ENCODE results near the gene PDE7B.

PDE7B gene

GRCh38 chr6:136158387-136158821 is 306.9 kb downstream of the PDE7B start:
- no peak for DNase-seq

- DNase-seq, result no peak
These were observed 307.5 kb downstream of the PDE7B start for GRCh38 chr6:136158971-136159370.

- no peak for DNase-seq
These were observed 308.7 kb downstream of the PDE7B start for GRCh38 chr6:136160250-136160649.

- no peak for DNase-seq
These were observed 310.4 kb downstream of the PDE7B start for GRCh38 chr6:136161950-136162349.

- DNase-seq, result no peak
These were observed 311.8 kb downstream of the PDE7B start for GRCh38 chr6:136163260-136163659.

GRCh38 chr6:136166815-136167214 is 315.3 kb downstream of the PDE7B start:
- no peak for DNase-seq

- no peak for DNase-seq
These were observed 318.1 kb downstream of the PDE7B start for GRCh38 chr6:136169394-136170148.

- DNase-seq, result no peak
These were observed 319.7 kb downstream of the PDE7B start for GRCh38 chr6:136171231-136171630.

GRCh38 chr6:136173519-136174507 is 322.3 kb downstream of the PDE7B start:
- no peak for DNase-seq

GRCh38 chr6:136174510-136174909 is 323.0 kb downstream of the PDE7B start:
- DNase-seq, result no peak

GRCh38 chr6:136175873-136176272 is 324.4 kb downstream of the PDE7B start:
- no peak for DNase-seq

GRCh38 chr6:136178749-136179148 is 327.2 kb downstream of the PDE7B start:
- DNase-seq, result no peak

- no peak for DNase-seq
These were observed 329.4 kb downstream of the PDE7B start for GRCh38 chr6:136180704-136181511.

GRCh38 chr6:136181512-136181833 is 330.0 kb downstream of the PDE7B start:
- no peak for DNase-seq

GRCh38 chr6:136181861-136182260 is 330.4 kb downstream of the PDE7B start:
- no peak for DNase-seq

GRCh38 chr6:136184738-136185137 is 333.2 kb downstream of the PDE7B start:
- no peak for DNase-seq

- DNase-seq, result no peak
These were observed 334.9 kb downstream of the PDE7B start for GRCh38 chr6:136186363-136186762.

- DNase-seq, result no peak
These were observed 337.0 kb downstream of the PDE7B start for GRCh38 chr6:136188486-136188885.

- DNase-seq, result no peak
These were observed 337.6 kb downstream of the PDE7B start for GRCh38 chr6:136189104-136189503.

- DNase-seq, result no peak
These were observed 340.3 kb downstream of the PDE7B start for GRCh38 chr6:136191606-136192312.

GRCh38 chr6:136192902-136193301 is 341.4 kb downstream of the PDE7B start:
- no peak for DNase-seq

GRCh38 chr6:136201732-136202131 is 350.2 kb downstream of the PDE7B start:
- DNase-seq, result no peak

Data from right hindlimb (tissue), 1 donor.